HepG2 (cell line): ENCODE results near the gene CAVIN3. TPM values are rescaled to one million over a fixed set of nuclear protein-coding genes. Genes with fewer than 3 reads are reported as not detected.

ENCODE experiments used
- EEA1 ChIP-seq: sonication (generic); formaldehyde crosslinking; IDR thresholded peaks from 2 replicates; pipeline ENCODE4 v1.5.1; 2020; ENCODE audit warnings: mild to moderate bottlenecking, missing genetic modification reagents, borderline replicate concordance
- ELF4 ChIP-seq: sonication (generic); formaldehyde crosslinking; IDR thresholded peaks from 2 replicates; pipeline ENCODE4 v1.5.0; 2020; ENCODE audit warnings: missing genetic modification reagents, mild to moderate bottlenecking, moderate library complexity, borderline replicate concordance
- FOXK2 ChIP-seq: fragments of 450-650 bp; IDR thresholded peaks from 2 replicates; pipeline ENCODE4 v1.6.1; 2016
- GTF2F1 ChIP-seq: fragments of 150-350 bp; IDR thresholded peaks from 2 replicates; pipeline ENCODE4 v1.6.1; 2014; ENCODE audit warnings: low read length
- SOX5 ChIP-seq: IDR thresholded peaks from 2 replicates; pipeline ENCODE4 v1.6.1; 2016; ENCODE audit warnings: borderline replicate concordance
- ZFYVE20 ChIP-seq: sonication (generic); formaldehyde crosslinking; IDR thresholded peaks from 2 replicates; pipeline ENCODE4 v1.8.0; 2023; ENCODE audit warnings: low read depth, mild to moderate bottlenecking, moderate library complexity, missing genetic modification reagents, borderline replicate concordance
- ZNF350 ChIP-seq: sonication (generic); formaldehyde crosslinking; IDR thresholded peaks from 2 replicates; pipeline ENCODE4 v1.4.0; 2020; ENCODE audit warnings: mild to moderate bottlenecking, low read depth, missing genetic modification reagents, borderline replicate concordance
- ZNF550 ChIP-seq: sonication (generic); formaldehyde crosslinking; IDR thresholded peaks from 2 replicates; pipeline ENCODE4 v1.4.0; 2020; ENCODE audit warnings: mild to moderate bottlenecking, missing genetic modification reagents, borderline replicate concordance
- ZNF567 ChIP-seq: sonication (generic); formaldehyde crosslinking; IDR thresholded peaks from 2 replicates; pipeline ENCODE4 v1.8.1; 2023; ENCODE audit warnings: mild to moderate bottlenecking, missing genetic modification reagents, borderline replicate concordance
- ZNF703 ChIP-seq: sonication (generic); formaldehyde crosslinking; IDR thresholded peaks from 2 replicates; pipeline ENCODE4 v1.5.1; 2020; ENCODE audit warnings: missing genetic modification reagents, mild to moderate bottlenecking, moderate library complexity, borderline replicate concordance
- ZNF777 ChIP-seq: sonication (generic); formaldehyde crosslinking; IDR thresholded peaks from 2 replicates; pipeline ENCODE4 v1.4.0; 2020; ENCODE audit warnings: missing genetic modification reagents
- polyA plus RNA-seq, 8 experiments: library from polyadenylated mRNA; depleted of rRNA in 3 of 8; stranded (reverse) in 7 of 8; unstranded in 1 of 8; fragments of >200 nt; fragmentation: Illumina TruSeq in 4 of 8; extraction: Trizol in 4 of 8; gene quantifications; 2 replicates each; pipeline versions ENCODE4 v1.2.1 to v1.2.3, GENCODE V29; 2011 to 2016; ENCODE audit warnings: low read depth in 4 of 8, missing spikeins in 1 of 8, mixed read lengths in 1 of 8; ENCODE audit not compliant: insufficient read depth in 1 of 8
- total RNA-seq, 5 experiments: library from RNA; depleted of rRNA; stranded (reverse); fragments of >200 nt; fragmentation: Illumina TruSeq; extraction: Trizol; gene quantifications; 2 replicates each; pipeline ENCODE4 v1.2.3, GENCODE V29; 2016; ENCODE audit warnings: low read depth in 1 of 5
- TF ChIP-seq, protein P1 (sequence below): sonication (generic); formaldehyde crosslinking; IDR thresholded peaks from one replicate; pipeline ENCODE4 v1.5.1; 2020; ENCODE audit warnings: mild to moderate bottlenecking, missing genetic modification reagents; ENCODE audit errors: not compliant biosample characterization
- TF ChIP-seq, protein P2 (sequence below): sonication (generic); formaldehyde crosslinking; IDR thresholded peaks from 2 replicates; pipeline ENCODE4 v1.4.0; 2020; ENCODE audit warnings: missing genetic modification reagents, borderline replicate concordance
- TF ChIP-seq, protein P3 (sequence below): sonication (generic); formaldehyde crosslinking; conservative IDR thresholded peaks from 2 replicates; pipeline ENCODE4 v1.4.0; 2020; ENCODE audit warnings: missing genetic modification reagents
- TF ChIP-seq, protein P4 (sequence below): sonication (generic); formaldehyde crosslinking; IDR thresholded peaks from 2 replicates; pipeline ENCODE4 v1.8.1; 2023; ENCODE audit warnings: missing genetic modification reagents, inconsistent platforms, borderline replicate concordance

The CAVIN3 gene
- total and polyA plus RNA-seq, 2 of the 13 experiments (the other 11 are each of a cell fraction or from before 2014, with no cell fraction given), result not detected

DNA sequence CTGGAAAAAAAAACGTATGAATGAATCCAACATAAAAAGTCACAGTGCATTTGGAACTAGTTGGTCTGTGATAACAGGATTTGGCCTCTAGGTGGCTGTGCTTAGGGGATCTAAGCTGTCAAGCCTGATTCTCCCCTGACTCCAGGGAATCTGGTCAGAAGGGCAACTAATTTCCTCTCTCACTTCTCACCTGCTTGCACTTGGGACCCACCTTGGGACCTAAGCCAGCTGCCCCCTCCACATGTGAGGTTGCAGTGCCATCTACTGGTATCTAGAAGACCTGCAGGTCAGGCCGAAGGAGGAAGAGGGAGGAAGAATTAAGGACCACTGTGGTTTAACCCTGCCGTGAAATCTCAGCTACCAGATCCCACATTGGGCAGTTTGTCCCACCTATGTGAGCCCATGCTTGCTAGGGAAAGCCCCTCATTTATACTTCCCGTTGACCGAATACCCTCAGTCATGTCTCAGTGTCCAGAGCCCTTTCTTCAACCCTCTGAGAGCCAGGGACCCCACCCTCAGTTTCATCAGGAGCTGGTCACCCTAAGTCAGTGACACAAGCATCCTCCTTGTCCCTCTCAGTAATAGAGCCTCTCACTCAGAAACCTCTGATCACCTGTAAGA lies 33.2 kb upstream of the CAVIN3 start (continued):
- TF ChIP-seq, protein P1, sequence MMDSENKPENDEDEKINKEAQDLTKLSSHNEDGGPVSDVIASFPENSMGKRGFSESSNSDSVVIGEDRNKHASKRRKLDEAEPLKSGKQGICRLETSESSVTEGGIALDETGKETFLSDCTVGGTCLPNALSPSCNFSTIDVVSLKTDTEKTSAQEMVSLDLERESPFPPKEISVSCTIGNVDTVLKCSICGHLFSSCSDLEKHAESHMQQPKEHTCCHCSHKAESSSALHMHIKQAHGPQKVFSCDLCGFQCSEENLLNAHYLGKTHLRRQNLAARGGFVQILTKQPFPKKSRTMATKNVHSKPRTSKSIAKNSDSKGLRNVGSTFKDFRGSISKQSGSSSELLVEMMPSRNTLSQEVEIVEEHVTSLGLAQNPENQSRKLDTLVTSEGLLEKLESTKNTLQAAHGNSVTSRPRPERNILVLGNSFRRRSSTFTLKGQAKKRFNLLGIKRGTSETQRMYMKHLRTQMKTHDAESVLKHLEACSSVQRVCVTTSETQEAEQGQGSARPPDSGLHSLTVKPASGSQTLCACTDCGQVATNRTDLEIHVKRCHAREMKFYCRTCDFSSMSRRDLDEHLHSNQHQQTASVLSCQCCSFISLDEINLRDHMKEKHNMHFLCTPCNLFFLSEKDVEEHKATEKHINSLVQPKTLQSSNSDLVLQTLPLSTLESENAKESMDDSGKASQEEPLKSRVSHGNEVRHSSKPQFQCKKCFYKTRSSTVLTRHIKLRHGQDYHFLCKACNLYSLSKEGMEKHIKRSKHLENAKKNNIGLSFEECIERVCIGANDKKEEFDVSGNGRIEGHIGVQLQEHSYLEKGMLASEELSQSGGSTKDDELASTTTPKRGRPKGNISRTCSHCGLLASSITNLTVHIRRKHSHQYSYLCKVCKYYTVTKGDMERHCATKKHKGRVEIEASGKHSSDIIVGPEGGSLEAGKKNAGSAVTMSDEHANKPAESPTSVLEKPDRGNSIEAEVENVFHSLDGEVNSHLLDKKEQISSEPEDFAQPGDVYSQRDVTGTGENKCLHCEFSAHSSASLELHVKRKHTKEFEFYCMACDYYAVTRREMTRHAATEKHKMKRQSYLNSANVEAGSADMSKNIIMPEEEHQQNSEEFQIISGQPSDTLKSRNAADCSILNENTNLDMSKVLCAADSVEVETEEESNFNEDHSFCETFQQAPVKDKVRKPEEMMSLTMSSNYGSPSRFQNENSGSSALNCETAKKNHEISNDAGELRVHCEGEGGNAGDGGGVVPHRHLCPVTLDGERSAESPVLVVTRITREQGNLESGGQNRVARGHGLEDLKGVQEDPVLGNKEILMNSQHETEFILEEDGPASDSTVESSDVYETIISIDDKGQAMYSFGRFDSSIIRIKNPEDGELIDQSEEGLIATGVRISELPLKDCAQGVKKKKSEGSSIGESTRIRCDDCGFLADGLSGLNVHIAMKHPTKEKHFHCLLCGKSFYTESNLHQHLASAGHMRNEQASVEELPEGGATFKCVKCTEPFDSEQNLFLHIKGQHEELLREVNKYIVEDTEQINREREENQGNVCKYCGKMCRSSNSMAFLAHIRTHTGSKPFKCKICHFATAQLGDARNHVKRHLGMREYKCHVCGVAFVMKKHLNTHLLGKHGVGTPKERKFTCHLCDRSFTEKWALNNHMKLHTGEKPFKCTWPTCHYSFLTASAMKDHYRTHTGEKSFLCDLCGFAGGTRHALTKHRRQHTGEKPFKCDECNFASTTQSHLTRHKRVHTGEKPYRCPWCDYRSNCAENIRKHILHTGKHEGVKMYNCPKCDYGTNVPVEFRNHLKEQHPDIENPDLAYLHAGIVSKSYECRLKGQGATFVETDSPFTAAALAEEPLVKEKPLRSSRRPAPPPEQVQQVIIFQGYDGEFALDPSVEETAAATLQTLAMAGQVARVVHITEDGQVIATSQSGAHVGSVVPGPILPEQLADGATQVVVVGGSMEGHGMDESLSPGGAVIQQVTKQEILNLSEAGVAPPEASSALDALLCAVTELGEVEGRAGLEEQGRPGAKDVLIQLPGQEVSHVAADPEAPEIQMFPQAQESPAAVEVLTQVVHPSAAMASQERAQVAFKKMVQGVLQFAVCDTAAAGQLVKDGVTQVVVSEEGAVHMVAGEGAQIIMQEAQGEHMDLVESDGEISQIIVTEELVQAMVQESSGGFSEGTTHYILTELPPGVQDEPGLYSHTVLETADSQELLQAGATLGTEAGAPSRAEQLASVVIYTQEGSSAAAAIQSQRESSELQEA (CRISPR knock-in tag), result no peak
- TF ChIP-seq ZNF777 (CRISPR knock-in tag), result no peak
- peak; percentile 10; the same call in 1 of the 2 replicates for TF ChIP-seq SOX5 (CRISPR knock-in tag)
- no peak for TF ChIP-seq ZFYVE20 (CRISPR knock-in tag)
- no peak for TF ChIP-seq ZNF550 (CRISPR knock-in tag)
- no peak for TF ChIP-seq ZNF703 (CRISPR knock-in tag)
- TF ChIP-seq, protein P2, sequence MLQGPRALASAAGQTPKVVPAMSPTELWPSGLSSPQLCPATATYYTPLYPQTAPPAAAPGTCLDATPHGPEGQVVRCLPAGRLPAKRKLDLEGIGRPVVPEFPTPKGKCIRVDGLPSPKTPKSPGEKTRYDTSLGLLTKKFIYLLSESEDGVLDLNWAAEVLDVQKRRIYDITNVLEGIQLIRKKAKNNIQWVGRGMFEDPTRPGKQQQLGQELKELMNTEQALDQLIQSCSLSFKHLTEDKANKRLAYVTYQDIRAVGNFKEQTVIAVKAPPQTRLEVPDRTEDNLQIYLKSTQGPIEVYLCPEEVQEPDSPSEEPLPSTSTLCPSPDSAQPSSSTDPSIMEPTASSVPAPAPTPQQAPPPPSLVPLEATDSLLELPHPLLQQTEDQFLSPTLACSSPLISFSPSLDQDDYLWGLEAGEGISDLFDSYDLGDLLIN (CRISPR knock-in tag), result no peak
- TF ChIP-seq FOXK2, result no peak
- no peak for TF ChIP-seq ZNF350 (CRISPR knock-in tag)
- no peak for TF ChIP-seq ZNF567
- no peak for TF ChIP-seq ELF4 (CRISPR knock-in tag)
- TF ChIP-seq GTF2F1, result no peak
- TF ChIP-seq, protein P3, sequence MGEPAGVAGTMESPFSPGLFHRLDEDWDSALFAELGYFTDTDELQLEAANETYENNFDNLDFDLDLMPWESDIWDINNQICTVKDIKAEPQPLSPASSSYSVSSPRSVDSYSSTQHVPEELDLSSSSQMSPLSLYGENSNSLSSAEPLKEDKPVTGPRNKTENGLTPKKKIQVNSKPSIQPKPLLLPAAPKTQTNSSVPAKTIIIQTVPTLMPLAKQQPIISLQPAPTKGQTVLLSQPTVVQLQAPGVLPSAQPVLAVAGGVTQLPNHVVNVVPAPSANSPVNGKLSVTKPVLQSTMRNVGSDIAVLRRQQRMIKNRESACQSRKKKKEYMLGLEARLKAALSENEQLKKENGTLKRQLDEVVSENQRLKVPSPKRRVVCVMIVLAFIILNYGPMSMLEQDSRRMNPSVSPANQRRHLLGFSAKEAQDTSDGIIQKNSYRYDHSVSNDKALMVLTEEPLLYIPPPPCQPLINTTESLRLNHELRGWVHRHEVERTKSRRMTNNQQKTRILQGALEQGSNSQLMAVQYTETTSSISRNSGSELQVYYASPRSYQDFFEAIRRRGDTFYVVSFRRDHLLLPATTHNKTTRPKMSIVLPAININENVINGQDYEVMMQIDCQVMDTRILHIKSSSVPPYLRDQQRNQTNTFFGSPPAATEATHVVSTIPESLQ (CRISPR knock-in tag), result no peak
- TF ChIP-seq, protein P4, sequence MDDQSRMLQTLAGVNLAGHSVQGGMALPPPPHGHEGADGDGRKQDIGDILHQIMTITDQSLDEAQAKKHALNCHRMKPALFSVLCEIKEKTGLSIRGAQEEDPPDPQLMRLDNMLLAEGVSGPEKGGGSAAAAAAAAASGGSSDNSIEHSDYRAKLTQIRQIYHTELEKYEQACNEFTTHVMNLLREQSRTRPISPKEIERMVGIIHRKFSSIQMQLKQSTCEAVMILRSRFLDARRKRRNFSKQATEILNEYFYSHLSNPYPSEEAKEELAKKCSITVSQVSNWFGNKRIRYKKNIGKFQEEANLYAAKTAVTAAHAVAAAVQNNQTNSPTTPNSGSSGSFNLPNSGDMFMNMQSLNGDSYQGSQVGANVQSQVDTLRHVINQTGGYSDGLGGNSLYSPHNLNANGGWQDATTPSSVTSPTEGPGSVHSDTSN (CRISPR knock-in tag), result no peak
- TF ChIP-seq EEA1 (CRISPR knock-in tag), result no peak
